ENCODE data around the gene GNPDA1. TPM values are rescaled to one million over a fixed set of nuclear protein-coding genes. Genes with fewer than 3 reads are reported as not detected.

GNPDA1 gene
- total and polyA plus RNA-seq, 9 of the 15 experiments (the other 6 are each of a cell fraction or from before 2014, with no cell fraction given): 14.1 to 145 (median 52.2) TPM

DNA sequence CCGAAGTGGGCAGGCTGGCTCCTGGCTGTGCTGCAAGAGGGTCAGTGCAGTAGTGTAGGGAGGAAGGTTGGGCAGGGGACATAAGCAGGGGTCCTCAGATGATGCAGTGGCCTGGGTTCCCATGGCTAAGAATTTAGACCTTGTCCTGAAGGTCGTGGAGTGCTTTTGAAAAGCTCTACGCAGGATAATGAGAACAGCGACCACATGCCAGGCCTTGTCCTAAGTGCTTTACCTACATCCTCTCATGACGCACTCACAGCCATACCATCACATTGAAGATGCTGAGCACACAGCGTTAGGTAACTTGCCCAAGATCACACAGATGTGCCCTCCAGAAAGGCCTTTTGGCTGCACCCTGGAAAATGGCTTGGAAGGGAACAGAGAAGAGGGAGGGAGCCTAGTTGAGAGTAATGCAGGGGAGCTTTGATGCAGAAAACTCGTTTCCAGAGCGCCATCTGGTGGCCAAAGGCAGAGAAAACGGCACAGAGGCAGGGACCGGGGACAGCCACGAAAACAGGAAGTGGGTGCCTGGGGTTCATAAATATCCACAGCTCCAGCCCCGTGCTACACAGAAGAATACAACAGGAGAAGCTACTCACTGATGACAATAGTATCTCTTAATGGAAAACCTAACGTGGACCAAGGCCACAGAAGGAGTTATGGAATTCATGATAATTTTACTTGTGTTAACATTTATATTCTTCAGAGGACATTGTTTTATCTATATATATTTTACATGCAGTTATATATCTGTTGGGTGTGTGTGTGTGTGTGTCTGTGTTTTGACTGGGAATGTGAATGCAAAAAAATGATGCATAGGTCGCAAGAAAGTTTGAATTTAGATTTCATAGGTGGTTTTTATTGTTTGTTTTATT, 52.1 kb downstream of the GNPDA1 start (continued):
- TF ChIP-seq MEIS2 (IDR thresholded peaks at IDR 0.05; ENCODE audit: partially characterized antibody) (peak; percentile 6), TEAD4 (IDR thresholded peaks at IDR 0.05; ENCODE audit: low read length) (peak; percentile 28; the same call in 1 of the 2 replicates), TEAD4 (CRISPR knock-in tag; IDR thresholded peaks at IDR 0.05; ENCODE audit: borderline replicate concordance) (no peak), ZNF23 (CRISPR knock-in tag; IDR thresholded peaks at IDR 0.05) (no peak), ZNF707 (CRISPR knock-in tag; conservative IDR thresholded peaks at IDR 0.05) (no peak), ETV5 (CRISPR knock-in tag; IDR thresholded peaks at IDR 0.05; ENCODE audit: low read depth) (peak; percentile 60; the same call in 1 of the 2 replicates), RAD21 (CRISPR knock-in tag; conservative IDR thresholded peaks at IDR 0.05 in 1 of 2, IDR thresholded peaks at IDR 0.05 in 1 of 2) (peak; percentile 86 to 91), NEUROD1 (IDR thresholded peaks at IDR 0.05; ENCODE audit: borderline replicate concordance, low read depth, low read length, partially characterized antibody) (no peak), ZNF311 (CRISPR knock-in tag; IDR thresholded peaks at IDR 0.05) (no peak), CTBP1 (IDR thresholded peaks at IDR 0.05; ENCODE audit: borderline replicate concordance) (peak; percentile 50; the same call in 1 of the 2 replicates), BRD9 (IDR thresholded peaks at IDR 0.05; ENCODE audit: low read depth, partially characterized antibody) (no peak), ZSCAN29 (IDR thresholded peaks at IDR 0.05) (no peak), ZNF140 (CRISPR knock-in tag; IDR thresholded peaks at IDR 0.05) (no peak), ELF1 (tag; IDR thresholded peaks at IDR 0.05) (peak; percentile 92)
- TF ChIP-seq, protein P1, sequence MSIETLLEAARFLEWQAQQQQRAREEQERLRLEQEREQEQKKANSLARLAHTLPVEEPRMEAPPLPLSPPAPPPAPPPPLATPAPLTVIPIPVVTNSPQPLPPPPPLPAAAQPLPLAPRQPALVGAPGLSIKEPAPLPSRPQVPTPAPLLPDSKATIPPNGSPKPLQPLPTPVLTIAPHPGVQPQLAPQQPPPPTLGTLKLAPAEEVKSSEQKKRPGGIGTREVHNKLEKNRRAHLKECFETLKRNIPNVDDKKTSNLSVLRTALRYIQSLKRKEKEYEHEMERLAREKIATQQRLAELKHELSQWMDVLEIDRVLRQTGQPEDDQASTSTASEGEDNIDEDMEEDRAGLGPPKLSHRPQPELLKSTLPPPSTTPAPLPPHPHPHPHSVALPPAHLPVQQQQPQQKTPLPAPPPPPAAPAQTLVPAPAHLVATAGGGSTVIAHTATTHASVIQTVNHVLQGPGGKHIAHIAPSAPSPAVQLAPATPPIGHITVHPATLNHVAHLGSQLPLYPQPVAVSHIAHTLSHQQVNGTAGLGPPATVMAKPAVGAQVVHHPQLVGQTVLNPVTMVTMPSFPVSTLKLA (conservative IDR thresholded peaks at IDR 0.05): peak in 1 of 2 experiments; percentile 62; a peak in 2 of 4 replicates
- TF ChIP-seq, protein P2, sequence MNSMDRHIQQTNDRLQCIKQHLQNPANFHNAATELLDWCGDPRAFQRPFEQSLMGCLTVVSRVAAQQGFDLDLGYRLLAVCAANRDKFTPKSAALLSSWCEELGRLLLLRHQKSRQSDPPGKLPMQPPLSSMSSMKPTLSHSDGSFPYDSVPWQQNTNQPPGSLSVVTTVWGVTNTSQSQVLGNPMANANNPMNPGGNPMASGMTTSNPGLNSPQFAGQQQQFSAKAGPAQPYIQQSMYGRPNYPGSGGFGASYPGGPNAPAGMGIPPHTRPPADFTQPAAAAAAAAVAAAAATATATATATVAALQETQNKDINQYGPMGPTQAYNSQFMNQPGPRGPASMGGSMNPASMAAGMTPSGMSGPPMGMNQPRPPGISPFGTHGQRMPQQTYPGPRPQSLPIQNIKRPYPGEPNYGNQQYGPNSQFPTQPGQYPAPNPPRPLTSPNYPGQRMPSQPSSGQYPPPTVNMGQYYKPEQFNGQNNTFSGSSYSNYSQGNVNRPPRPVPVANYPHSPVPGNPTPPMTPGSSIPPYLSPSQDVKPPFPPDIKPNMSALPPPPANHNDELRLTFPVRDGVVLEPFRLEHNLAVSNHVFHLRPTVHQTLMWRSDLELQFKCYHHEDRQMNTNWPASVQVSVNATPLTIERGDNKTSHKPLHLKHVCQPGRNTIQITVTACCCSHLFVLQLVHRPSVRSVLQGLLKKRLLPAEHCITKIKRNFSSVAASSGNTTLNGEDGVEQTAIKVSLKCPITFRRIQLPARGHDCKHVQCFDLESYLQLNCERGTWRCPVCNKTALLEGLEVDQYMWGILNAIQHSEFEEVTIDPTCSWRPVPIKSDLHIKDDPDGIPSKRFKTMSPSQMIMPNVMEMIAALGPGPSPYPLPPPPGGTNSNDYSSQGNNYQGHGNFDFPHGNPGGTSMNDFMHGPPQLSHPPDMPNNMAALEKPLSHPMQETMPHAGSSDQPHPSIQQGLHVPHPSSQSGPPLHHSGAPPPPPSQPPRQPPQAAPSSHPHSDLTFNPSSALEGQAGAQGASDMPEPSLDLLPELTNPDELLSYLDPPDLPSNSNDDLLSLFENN (IDR thresholded peaks at IDR 0.05; ENCODE audit: low read depth in 2 of 2, low read length in 2 of 2): no peak
- TF ChIP-seq, protein P3, sequence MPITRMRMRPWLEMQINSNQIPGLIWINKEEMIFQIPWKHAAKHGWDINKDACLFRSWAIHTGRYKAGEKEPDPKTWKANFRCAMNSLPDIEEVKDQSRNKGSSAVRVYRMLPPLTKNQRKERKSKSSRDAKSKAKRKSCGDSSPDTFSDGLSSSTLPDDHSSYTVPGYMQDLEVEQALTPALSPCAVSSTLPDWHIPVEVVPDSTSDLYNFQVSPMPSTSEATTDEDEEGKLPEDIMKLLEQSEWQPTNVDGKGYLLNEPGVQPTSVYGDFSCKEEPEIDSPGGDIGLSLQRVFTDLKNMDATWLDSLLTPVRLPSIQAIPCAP (CRISPR knock-in tag; IDR thresholded peaks at IDR 0.05; ENCODE audit: borderline replicate concordance): no peak
- TF ChIP-seq, protein P4, sequence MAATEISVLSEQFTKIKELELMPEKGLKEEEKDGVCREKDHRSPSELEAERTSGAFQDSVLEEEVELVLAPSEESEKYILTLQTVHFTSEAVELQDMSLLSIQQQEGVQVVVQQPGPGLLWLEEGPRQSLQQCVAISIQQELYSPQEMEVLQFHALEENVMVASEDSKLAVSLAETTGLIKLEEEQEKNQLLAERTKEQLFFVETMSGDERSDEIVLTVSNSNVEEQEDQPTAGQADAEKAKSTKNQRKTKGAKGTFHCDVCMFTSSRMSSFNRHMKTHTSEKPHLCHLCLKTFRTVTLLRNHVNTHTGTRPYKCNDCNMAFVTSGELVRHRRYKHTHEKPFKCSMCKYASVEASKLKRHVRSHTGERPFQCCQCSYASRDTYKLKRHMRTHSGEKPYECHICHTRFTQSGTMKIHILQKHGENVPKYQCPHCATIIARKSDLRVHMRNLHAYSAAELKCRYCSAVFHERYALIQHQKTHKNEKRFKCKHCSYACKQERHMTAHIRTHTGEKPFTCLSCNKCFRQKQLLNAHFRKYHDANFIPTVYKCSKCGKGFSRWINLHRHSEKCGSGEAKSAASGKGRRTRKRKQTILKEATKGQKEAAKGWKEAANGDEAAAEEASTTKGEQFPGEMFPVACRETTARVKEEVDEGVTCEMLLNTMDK (IDR thresholded peaks at IDR 0.05; ENCODE audit: borderline replicate concordance, insufficient read depth, low read depth, low read length, poor library complexity, severe bottlenecking): peak; percentile 41
